HFFc6 (cell line): Measurements from ENCODE around the gene BRF1. TPM values are rescaled to one million over a fixed set of nuclear protein-coding genes. Genes with fewer than 3 reads are reported as not detected.

Source experiments
- DNase-seq: peaks from one replicate; pipeline ENCODE4 v3.0.0-alpha.2; 2018
- H3K27ac Mint-ChIP-seq: 2 replicates; pipeline ENCODE4 v1.8.0; 2020; ENCODE audit warnings: mild to moderate bottlenecking, mixed read lengths
- H3K27me3 Mint-ChIP-seq: 2 replicates; pipeline ENCODE4 v1.8.0; 2021; ENCODE audit warnings: mild to moderate bottlenecking, moderate library complexity, mixed read lengths; ENCODE audit not compliant: insufficient read depth
- H3K36me3 Mint-ChIP-seq: 2 replicates; pipeline ENCODE4 v1.8.0; 2021; ENCODE audit warnings: low read depth, mixed read lengths
- H3K4me1 Mint-ChIP-seq: 2 replicates; pipeline ENCODE4 v1.8.0; 2020; ENCODE audit warnings: low read depth, mixed read lengths
- H3K4me3 Mint-ChIP-seq: 2 replicates; pipeline ENCODE4 v1.8.0; 2020; ENCODE audit warnings: mild to moderate bottlenecking, moderate library complexity, mixed read lengths
- H3K9me3 Mint-ChIP-seq: 2 replicates; pipeline ENCODE4 v1.8.0; 2020; ENCODE audit warnings: mild to moderate bottlenecking, mixed read lengths
- total RNA-seq, 6 experiments: library from RNA; stranded (reverse); fragmentation: NEBNext Ultra II Directional; extraction: Animal tissue kit (Norgen Biotek cat#: 25700); gene quantifications; 2 replicates in 1 of 6; 3 replicates in 5 of 6; pipeline ENCODE4 v1.2.3, GENCODE V29; 2021
- TF ChIP-seq, protein P1 (sequence below): fragments of 200-600 bp; sonication (generic); IDR thresholded peaks from 2 replicates; pipeline ENCODE4 v1.5.0; 2021; ENCODE audit warnings: antibody characterized with exemption, mild to moderate bottlenecking

BRF1 gene
- total RNA-seq, 6 experiments from 2014 or later: 20.1 to 25.8 (median 21.8) TPM

DNA sequence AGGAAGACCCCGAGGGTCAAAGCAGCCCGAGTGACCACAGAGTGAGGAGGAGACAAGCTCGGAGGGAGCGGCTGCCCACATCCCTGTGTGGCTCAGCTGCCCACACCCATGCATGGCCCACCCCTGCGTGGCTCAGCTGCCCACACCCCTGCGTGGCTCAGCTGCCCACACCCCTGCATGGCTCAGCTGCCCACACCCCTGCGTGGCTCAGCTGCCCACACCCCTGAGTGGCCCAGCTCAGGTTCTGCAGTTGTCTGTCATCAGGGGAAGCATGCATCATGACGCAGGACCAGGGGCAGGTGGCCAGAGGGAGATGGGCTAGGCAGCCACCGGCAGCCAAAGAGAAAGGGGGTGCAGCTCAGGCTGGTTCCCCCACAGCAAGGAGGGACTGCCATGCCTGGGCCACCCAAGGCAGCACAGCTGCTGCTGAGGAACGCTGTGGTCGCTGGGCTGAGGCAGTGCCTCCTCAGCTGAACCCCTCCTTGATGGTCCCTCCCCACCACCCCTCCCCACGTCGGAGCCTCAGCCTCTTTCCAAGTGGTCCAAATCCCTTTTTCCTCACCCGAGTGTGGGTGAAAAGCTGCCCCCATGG is 86.4 kb downstream of the BRF1 start:
- peaks cover 11% of the 10 kb centered on the region for H3K36me3 Mint-ChIP-seq
- no peak overlapping the region for H3K4me3 Mint-ChIP-seq
- no peaks in the 10 kb centered on the region for H3K4me1 Mint-ChIP-seq
- TF ChIP-seq, protein P1, sequence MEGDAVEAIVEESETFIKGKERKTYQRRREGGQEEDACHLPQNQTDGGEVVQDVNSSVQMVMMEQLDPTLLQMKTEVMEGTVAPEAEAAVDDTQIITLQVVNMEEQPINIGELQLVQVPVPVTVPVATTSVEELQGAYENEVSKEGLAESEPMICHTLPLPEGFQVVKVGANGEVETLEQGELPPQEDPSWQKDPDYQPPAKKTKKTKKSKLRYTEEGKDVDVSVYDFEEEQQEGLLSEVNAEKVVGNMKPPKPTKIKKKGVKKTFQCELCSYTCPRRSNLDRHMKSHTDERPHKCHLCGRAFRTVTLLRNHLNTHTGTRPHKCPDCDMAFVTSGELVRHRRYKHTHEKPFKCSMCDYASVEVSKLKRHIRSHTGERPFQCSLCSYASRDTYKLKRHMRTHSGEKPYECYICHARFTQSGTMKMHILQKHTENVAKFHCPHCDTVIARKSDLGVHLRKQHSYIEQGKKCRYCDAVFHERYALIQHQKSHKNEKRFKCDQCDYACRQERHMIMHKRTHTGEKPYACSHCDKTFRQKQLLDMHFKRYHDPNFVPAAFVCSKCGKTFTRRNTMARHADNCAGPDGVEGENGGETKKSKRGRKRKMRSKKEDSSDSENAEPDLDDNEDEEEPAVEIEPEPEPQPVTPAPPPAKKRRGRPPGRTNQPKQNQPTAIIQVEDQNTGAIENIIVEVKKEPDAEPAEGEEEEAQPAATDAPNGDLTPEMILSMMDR: no peak
- H3K27ac Mint-ChIP-seq: no peak overlapping the region
- DNase-seq: no peak
- no peaks in the 10 kb centered on the region for H3K9me3 Mint-ChIP-seq
- H3K27me3 Mint-ChIP-seq: peaks cover 2% of the 10 kb centered on the region; the same call in 1 of the 2 replicates

DNA sequence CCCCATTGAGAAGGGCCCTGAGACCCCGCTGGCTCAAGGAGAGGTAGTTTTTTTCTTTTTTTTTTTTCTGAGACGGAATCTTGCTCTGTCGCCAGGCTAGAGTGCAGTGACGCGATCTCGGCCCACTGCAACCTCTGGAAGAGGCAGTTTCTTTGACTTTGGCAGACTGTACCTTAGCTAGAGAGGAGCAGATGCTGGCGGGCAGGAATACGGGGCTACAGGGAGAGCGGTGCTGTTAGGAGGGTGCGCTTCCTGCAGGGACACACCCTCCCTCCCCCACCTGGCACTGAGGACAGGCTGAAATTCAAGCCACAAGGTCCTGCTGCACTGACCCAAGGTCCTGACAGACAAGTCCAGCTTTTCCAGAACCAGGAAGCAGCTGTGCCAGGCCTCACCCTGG is 87.4 kb downstream of the BRF1 start:
- Mint-ChIP-seq H3K27ac (no peak overlapping the region), H3K36me3 (peaks cover 5% of the 10 kb centered on the region), H3K9me3 (no peaks in the 10 kb centered on the region), H3K27me3 (no peaks in the 10 kb centered on the region; the same call in 1 of the 2 replicates), H3K4me3 (no peak overlapping the region), H3K4me1 (no peaks in the 10 kb centered on the region)
- no peak for DNase-seq
- TF ChIP-seq, protein P1: no peak

DNA sequence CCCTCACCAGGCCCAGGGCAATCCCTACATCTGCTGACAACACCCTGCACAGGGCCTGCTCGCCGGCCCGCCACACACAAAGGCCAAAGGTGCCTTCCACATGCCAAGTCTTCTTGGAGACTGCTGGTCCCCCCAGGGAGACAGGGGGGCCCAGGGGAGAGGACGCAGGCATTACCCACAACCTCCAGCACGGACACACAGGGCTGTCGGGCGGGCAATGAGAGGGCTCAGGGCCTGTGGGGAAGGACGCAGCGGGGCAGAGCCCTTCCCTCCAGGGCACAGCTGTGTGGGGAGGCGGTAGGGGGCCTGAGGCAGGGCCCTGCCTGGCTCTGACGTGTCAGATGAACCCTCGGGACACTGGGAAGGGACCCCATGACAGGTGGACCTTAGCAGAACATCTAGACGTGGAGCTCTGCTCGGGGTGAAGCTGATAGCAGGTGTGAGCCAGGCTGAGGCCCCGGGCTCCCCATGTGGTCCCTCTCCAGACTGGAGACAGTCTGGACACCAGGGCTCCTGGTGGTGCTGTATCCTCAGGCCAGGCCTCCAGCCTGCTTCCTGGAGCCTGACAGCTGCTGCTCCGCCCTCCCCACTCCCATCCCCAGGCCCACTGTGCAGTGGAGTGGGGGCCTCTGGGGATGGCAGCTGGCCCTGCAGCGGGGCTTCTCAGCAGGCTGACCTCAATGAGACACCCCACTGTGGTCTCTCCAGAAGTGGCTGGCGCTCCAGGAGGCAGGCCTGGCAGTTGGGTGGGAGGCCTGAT is 88.1 kb downstream of the BRF1 start:
- no peak overlapping the region for H3K27ac Mint-ChIP-seq
- TF ChIP-seq, protein P1: no peak
- peaks cover 5% of the 10 kb centered on the region for H3K36me3 Mint-ChIP-seq
- H3K27me3 Mint-ChIP-seq: no peaks in the 10 kb centered on the region; the same call in 1 of the 2 replicates
- no peak overlapping the region for H3K4me3 Mint-ChIP-seq
- no peaks in the 10 kb centered on the region for H3K9me3 Mint-ChIP-seq
- no peaks in the 10 kb centered on the region for H3K4me1 Mint-ChIP-seq
- DNase-seq: no peak

DNA sequence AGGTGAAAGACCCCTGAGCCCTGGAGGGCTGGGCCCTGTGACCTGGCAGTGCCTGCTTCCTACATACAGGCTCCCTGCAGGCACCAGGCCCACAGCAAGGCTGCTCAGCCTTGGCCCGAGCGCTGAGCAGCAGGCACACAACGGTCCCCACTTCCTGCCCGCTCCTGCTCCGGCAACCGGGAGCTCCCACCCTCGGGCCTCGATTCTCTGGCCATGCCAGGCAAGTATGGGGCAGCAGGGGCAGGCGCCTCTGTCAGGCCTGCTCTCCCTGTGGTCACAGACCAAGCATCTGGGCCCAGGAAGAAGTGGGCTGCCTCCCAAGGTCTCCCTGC is 89.1 kb downstream of the BRF1 start:
- Mint-ChIP-seq H3K36me3 (peaks cover 5% of the 10 kb centered on the region), H3K27ac (no peak overlapping the region), H3K27me3 (no peaks in the 10 kb centered on the region; the same call in 1 of the 2 replicates), H3K4me3 (no peak overlapping the region), H3K9me3 (no peaks in the 10 kb centered on the region), H3K4me1 (no peaks in the 10 kb centered on the region)
- DNase-seq: no peak
- TF ChIP-seq, protein P1: no peak

GRCh38 chr14:105211086-105211757 is 89.6 kb downstream of the BRF1 start:
- H3K36me3 Mint-ChIP-seq: peaks cover 5% of the 10 kb centered on the region

More at GRCh38 chr14:105211086-105211757, 89.6 kb downstream of the BRF1 start:
- DNase-seq: no peak
- no peak overlapping the region for H3K4me3 Mint-ChIP-seq
- no peak overlapping the region for H3K27ac Mint-ChIP-seq
- H3K9me3 Mint-ChIP-seq: no peaks in the 10 kb centered on the region
- TF ChIP-seq, protein P1: no peak
- H3K27me3 Mint-ChIP-seq: no peaks in the 10 kb centered on the region; the same call in 1 of the 2 replicates
- H3K4me1 Mint-ChIP-seq: no peaks in the 10 kb centered on the region
